GM21367 (cell line): ENCODE results near the gene UQCRH.
A peak's percentile ranks its signal among the peaks of the same experiment; 100 is the strongest.
"Not testable (repeated sequence)": the region's sequence is repeated elsewhere in the genome, so short reads cannot be mapped to it uniquely, and the experiment has no call there.

ENCODE experiments used
- ATAC-seq: cut with Tn5 transposase; IDR thresholded peaks from one replicate; pipeline ENCODE4 v1.9.1; 2021; ENCODE audit not compliant: unreplicated experiment

UQCRH gene

GRCh38 chr1:46331786-46332540, 28.5 kb downstream of the UQCRH start:
- ATAC-seq = not testable (repeated sequence)

- peak; percentile 44 for ATAC-seq
Observed at GRCh38 chr1:46333300-46334029, 30.0 kb downstream of the UQCRH start.

DNA sequence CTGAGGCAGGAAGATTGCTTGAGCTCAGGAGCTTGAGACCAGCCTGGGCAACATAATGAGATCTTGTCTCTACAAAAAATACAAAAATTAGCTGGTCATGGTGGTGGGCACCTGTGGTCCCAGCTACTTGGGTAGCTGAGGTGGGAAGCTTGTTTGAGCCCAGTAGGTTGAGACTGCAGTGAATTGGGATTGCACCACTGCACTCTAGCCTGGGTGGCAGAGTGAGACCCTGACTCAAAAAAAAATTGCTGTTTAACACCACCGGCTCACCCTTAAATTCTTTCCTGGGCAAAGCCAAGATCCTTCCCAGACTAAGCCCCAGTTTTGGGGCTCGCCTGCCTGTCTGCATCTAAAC, 30.5 kb downstream of the UQCRH start:
- ATAC-seq = peak; percentile 3

DNA sequence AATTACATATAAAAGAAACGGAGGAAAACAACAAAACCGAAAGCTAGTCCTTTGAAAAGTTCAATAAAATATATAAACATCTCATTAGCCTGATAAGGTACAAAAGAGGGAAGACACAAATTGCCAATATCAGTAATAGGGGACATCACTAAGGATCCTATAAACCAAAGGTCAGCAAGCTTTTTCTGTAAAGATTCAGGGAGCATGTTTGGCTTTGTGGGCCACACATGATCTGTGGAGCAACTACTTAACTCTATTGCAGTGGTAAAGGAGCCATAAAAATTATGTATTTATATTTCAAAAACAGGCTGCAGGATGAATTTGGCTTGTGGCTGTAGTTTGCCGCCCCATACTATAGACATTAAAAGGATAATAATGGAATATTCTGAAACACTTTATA, 31.6 kb downstream of the UQCRH start:
- no peak for ATAC-seq

- not testable (repeated sequence) for ATAC-seq
Observed at GRCh38 chr1:46337409-46337808, 33.9 kb downstream of the UQCRH start.

DNA sequence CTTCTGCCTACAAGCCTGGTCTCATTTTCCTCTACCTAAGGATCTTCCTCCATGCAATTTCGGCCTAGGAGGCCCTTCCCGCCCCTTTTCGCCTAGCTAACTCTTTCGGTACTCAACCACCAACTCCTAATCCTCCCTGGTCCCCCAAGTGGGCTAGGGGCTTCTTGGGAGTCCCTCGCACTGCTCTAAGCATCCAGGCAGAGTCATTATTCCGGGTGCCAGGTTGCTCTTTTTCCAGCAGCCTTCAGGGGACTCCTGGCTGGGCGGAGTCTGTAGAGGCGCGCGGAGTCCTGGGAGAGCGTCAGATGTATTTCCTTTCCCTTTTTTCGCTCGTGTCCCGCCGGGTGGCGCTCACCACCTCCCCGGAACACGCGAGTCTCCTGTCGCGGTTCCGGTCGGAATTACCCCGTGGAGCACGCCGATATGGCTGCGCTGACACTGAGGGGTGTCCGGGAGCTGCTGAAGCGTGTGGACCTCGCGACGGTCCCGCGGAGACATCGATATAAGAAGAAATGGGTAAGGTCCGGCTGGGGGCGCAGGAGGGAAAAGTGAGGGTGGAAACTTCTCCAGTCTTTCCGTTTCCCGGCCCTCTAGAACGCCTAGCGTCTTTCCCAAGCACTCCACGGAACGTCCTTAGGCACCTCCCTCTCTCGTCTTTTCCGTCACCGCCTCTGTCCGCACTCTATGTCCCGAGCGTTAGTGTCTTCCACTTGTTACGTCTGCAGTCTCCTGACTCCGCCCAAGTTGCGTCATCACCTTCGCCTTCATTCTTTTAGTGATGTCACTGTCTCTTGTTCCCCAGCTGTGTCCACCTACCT, 37.1 kb downstream of the UQCRH start, which contains the start of gene NSUN4:
TSS of gene NSUN4 (plus strand) at position 404 of the 818 bp plus-strand sequence. CDS start at position 424, 20 bp downstream.
- peak; percentile 68 for ATAC-seq

- ATAC-seq = no peak
Observed at GRCh38 chr1:46341222-46342083, 38.0 kb downstream of the UQCRH start.

DNA sequence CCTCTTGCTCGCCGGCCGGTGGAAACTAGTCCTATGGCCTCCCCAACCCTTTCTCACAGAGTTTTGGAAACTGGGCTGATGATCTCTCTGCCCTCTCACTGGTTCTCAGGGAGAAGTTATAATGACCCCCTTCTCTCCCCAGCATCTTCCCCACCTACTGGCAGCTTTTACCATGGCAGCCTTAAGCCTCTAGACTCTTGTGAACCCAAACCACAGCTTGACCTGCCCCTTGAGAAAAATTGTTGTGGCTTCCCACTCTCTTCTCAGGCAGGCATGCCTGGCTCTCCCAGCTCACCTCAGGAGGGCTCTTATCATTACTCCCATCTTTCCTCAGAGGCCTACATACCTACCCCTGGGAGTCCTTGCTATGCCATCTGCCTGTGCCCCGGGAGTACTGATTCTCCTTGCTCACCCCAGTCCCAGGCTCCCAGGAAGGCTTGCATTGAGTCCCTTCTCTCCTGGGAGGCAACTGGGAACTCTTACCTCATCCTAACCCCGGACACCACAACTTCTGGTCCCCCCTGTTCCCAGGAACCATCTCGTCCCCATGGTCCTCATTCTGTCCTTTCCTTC, 38.7 kb downstream of the UQCRH start:
- ATAC-seq = no peak

GRCh38 chr1:46342677-46343350, 39.3 kb downstream of the UQCRH start:
- ATAC-seq = no peak

DNA sequence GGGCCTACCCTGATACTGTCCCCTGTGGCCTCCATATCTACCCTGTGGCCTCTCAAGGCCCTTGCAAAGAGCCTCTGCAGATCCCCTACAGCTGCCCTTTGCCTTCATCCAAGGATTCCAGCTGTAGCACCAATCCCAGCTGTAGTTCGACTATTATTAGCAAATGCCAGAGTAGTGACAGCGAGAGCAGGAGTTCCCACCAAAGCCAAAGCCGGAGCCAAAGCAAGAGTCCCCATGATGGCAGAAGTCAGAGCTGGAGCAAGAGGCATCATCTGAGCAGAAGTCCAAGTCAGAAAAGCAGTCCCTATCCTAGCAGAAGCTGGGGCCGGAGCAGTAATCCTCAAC, 39.8 kb downstream of the UQCRH start:
- ATAC-seq = no peak

- no peak for ATAC-seq
Observed at GRCh38 chr1:46343705-46344104, 40.2 kb downstream of the UQCRH start.

- no peak for ATAC-seq
Observed at GRCh38 chr1:46344481-46344880, 41.0 kb downstream of the UQCRH start.

- ATAC-seq = no peak
Observed at GRCh38 chr1:46345281-46345680, 41.8 kb downstream of the UQCRH start.

GRCh38 chr1:46352363-46352762, 48.9 kb downstream of the UQCRH start:
- ATAC-seq = no peak

DNA sequence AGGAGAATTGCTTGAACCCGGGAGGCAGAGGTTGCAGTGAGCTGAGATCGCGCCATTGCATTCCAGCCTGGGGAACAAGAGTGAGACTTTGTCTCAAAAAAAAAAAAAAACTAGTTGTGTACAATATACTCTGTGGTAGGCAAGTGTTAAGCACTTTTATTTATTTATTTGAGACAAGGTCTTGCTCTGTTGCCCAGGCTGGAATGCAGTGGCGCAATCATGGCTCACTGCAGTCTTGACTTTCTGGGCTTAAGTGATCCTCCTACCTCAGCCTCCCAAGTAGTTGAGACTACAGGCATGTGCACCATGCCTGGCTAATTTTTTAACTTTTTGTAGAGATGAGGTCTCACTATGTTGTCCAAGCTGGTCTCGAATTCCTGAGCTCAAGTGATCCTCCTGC, 52.4 kb downstream of the UQCRH start:
- not testable (repeated sequence) for ATAC-seq

GRCh38 chr1:46362158-46362557, 58.7 kb downstream of the UQCRH start:
- ATAC-seq = no peak

DNA sequence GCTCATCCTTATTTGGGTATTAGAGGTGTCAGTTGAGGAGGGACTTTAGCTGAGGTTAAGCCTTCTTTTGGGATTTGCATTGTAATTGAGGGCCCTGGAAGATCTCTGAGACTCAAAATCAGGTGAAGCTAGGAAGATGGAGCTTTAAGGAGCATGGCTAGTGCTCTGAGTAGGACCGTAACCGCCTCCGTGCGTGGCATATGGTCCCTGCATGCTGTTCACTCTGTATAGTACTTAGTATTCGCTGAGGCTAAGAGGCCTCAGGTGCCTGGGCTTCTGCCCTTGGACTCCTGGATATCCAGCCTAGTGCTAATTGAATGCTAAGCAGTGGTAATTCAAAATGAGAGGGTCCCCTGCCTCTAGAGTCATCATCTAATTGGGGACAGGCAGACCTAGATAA, 59.6 kb downstream of the UQCRH start:
- ATAC-seq = no peak

GRCh38 chr1:46364612-46365011, 61.1 kb downstream of the UQCRH start:
- no peak for ATAC-seq

GRCh38 chr1:46365796-46366195, 62.3 kb downstream of the UQCRH start:
- not testable (repeated sequence) for ATAC-seq
